Stimulated activated CD8-positive, alpha-beta memory T cell treated with anti-CD3 and anti-CD28 coated beads, Interleukin-7, amount 100 ng/mL, for 1 hour (primary cell): ENCODE measurements around the gene TFPI.

ENCODE experiments used
- DNase-seq, 2 donors: peaks; one replicate each; pipeline ENCODE4 v3.0.0-alpha.2; 2020; ENCODE audit warnings: low read depth in 2 of 2

Gene TFPI

DNA sequence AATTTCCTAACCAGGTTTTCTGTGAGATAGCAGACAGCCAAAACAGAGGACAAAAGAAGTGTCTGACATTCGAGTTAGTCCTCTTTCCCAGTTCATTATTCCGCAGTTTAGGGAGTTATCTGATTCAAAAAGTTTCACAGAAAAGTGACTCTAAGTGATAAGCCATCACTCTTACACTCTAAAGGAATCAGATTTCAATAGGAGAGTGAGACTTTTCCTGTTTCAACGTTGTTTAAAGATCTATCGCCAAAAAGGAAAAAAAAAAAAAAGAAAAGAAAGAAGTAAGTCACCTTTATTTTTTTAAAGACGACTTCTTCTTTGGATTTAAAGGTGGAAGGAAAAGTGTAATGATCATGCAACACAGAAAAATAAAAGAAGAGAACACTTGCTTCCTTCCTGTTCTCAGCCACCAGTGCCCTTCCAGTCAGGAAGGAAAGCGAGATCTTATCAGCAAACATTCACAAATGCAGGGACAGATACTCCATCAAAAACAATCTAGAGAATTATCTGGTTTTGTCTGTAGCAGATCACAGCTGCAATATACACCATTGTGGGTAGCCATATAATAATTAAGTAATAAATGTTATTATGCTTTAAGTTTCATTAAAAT, 49.8 kb downstream of the TFPI start:
- DNase-seq, result no peak

DNA sequence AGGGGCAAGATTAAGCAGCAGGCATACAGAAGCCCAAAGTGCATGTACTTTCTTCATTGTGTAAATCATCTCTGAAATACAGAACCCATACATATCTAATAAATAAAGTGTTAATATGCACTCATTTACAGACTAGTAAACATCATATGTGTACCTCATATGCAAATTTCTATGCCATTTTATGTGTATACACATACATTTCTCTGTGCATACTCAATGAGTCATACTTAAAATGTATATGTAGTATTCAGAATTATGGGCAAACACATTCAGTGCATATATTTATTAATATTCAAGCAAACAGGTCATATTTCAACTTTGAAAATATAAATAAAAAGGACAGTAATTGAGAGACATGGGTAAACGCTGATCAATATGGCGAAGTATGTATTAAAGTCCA, 50.5 kb downstream of the TFPI start:
- no peak for DNase-seq

DNA sequence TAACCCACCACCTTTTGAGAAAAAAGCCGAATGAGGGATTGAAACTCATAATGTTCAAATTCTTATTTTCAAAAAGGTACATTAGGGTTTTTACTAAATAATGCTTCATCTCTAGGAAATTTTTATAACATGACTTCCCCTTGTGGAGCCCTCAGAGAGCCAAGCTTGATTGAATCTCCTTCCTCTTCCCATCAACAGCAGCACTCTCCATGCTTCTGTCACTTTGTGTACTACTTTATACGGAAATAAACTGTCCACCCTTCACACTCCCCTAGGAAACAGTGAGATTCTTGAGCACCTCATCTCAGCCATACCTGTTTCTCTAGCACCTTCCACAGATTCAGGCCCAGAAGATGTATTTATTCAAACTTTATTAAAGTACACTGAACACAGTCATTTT, 51.8 kb downstream of the TFPI start:
- no peak for DNase-seq

DNA sequence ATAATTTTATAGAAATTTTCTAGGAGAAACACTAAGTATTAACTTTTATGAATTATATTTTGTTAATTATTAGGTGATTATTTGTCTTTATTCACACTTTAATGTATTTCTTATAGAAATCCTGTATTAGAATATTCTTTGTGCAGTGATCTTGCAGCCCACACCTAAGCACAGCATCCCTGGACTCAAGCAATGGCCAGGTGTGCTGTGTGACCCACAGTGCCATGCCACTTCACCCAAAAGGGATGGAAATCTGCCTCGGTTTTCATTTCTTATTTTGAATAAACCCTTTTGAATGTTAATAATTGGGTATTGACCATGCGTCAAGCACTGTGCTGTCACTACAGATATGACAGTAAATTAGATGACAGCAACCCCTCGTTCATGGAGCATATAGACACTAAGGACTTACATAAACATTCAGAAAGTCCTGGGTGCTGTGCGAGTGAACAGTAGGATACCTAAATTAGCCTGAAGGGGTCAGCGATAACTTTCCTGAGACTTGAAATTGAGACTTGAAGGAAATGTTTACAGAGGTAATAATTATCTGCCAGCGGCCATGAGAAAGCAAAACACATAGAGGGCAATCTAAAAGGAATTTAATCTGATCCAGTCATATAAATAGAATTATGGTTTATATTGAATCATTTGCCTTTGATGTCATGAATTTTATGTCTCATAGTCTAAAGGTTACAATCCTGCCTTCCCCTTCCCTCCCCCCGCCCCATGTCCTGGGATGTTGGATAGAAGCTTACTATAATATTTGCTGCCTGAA, 53.5 kb downstream of the TFPI start:
- DNase-seq, result no peak

DNA sequence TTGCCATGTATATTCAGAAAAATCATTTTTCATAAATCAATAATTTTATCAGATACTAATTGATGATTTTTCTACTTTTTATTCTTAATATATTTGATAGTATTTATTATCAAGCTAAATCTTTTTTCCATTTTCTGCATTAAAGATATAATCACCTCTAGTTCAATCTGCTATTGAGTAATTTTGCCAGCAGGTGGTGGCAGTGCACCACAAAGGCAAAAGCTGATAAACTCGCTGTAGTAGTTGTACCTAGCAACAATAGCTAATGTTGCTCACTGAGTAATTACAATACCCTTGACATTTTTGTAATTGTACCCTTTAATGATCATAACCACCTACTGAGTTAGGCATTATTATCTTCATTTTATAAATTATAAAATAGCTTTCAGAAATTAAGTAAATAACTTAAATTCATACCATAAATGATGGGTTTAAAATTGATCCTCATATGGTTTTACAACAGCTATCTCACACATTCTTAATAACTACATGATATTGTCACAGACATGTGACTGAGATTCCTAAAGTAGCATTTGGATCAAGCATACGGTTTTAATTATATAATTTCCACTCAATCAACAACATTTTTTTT, 54.2 kb downstream of the TFPI start:
- DNase-seq, result no peak

DNA sequence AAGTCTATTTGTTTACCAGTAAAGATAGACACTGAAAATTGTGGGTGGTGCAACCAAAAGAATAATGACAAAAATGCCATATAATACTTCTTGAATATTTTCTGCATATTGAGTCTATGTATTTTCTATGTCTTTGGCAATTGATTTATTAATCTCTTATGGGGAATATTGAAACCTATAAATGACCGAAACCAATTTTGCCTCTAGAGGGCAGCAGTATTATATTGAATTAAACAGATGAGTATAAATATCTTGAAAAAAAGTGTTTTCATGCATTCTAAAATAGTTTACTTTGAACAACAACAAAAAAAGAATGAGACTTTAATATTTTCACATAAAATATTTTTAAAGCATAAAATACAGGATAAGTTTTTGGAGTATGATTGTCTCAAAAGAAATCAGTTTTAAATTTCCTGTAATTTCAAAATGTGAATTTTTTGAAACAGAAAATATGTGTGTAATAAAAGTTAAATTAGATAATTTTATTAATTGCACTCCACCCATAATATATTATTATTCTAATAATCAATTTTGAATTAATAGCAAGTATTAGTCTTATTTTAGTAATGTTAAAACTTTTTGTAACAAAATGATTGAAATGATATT, 56.3 kb downstream of the TFPI start:
- no peak for DNase-seq

DNA sequence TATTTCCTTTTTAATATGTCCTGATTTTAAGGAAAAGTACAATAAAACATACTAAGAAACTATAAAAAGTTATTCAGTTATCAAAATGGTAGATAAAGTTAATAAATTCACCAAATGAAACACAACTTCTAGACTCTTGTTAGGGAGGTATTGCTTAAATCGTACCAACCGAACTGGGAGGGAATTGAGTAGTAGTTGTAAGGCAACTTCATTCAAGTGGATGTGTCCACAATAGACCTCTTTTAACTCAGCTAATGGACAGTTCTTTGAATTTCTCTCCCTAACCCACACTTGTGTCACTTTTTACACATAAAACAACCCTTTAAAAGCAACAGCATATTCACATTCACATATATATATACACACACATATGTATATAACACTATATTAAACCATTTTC, 57.1 kb downstream of the TFPI start:
- no peak for DNase-seq

DNA sequence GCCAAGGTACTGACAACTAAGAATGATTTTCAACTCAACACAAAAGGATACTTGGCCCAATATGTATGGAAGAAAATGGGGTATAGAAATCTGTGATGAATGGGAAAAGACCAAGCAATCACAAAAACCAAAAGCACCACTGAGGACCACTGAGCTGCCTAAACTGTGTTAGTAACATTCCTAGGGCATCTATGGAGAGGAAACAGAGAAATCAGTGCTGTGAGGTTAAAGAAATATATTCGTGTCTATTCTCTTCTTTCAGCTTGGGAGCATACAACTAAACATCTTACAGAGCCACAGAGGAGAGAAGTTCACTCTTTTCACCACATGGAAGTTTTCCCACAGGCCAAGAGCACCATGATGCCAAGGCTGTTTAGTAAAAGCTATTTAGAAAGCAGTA, 58.9 kb downstream of the TFPI start:
- DNase-seq, result no peak

DNA sequence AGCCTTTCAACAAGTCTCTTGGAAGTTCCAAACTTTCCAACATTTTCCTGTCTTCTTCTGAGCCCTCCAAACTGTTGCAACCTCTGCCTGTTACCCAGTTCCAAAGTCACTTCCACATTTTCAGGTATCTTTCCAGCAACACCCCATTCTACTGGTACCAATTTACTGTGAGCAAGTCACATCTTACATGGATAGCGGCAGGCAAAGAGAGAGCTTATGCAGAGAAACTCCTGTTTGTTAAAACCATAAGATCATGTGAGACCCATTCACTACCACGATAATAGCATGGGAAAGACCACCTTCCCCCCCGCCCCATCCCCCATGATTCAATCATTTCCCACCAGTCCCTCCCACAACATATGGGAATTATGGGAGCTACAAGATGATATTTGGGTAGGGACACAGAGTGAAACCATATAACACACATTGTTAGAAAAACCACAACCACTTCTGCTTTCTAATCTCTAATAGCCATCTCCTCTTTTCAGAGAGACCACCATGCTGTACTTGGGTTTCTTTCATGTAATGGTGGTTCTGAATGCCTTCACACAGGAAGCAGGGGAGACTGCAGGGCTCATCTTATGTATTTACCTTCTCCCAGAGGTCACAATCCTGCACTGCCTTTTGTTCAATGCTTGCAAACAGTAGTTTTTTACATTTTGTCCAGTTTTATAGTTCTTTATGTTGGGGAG, 60.2 kb downstream of the TFPI start:
- no peak for DNase-seq

DNA sequence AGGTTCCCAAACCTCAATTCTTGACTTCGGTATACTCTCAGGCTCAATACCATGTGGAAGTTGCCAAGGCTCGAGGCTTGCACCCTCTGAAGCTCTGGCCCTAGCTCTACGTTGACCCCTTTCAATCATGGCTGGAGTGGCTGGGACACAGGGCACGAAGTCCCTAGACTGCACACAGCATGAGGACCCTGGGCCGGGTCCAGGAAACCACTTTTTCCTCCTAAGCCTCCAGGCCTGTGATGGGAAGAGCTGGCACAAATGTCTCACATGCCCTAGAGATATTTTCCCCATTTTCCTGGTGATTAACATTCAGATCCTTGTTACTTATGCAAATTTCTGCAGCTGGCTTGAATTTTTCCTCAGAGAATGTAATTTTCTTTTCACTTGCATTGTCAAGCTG, 61.1 kb downstream of the TFPI start:
- no peak for DNase-seq

DNA sequence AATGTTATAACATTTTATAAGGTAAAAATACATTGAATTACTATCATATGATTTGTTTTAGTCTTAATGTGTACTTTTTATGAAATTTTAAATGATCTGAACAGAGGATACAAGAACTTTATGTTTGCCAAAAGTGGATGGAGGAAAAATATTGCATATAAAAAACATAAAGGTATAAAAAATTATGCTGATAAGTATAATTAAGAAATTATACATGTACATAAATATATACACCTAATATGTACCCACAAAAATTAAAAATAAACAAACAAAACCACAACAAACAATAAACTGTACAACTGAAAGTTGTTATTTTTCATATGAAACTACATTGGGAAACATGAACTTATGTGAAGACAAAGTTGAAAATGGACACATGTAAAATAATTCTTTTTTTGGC, 68.0 kb downstream of the TFPI start:
- DNase-seq, result no peak

DNA sequence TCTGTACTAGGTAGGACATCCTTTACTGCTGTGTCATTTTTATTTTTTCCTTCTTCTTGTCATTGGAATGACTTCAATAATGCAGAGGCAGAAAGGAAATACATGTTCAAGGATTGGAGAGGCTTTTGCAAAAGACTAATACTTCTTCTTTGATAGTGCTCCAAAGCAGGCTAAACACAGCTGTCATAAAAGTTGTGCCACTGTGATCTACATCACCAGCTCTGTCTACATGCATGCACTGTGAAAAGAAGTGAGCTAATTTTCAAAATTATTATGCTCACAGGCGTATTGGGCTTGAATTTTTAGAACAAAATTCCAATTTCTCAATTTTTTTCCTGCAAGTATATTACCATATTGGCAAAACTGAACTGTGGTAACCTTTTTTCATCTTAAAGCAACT, 68.7 kb downstream of the TFPI start:
- DNase-seq, result no peak

DNA sequence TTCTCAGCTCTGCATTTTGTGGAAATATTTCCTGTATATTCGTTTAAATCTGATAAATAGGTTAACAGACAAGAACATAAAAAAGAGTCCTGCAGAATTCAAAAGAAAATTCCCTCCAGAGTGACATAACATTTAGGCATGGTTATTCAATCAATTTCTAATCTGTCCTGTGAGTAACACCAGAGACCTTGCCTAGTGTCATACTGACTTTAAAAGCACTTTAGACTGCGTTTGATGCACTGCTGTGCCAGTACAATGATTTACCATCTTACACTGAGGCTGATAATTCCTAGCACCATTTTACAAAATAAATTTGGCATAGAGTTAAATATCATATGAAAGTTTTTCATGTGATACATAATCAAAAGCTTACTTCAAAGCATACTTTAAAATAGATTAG, 70.7 kb downstream of the TFPI start:
- DNase-seq, result no peak

DNA sequence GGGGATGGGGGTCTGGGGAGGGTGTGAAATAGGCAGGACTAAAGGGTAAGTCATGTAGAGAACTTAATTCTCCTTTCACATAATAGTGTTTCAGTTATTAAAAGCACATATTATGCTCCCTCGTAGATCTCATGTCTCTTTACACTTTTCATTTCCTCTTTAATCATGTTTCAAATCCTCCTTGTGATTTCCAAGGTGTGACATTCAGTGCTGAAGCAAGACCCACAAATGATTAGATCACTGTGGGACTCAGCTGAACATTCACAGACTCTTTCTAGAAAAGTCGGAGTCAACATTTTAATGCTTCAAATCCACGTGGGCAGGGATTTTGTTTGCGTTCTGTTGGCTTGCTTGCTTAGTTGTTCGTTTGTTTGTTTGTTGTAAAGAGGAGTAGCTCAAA, 71.4 kb downstream of the TFPI start:
- no peak for DNase-seq

DNA sequence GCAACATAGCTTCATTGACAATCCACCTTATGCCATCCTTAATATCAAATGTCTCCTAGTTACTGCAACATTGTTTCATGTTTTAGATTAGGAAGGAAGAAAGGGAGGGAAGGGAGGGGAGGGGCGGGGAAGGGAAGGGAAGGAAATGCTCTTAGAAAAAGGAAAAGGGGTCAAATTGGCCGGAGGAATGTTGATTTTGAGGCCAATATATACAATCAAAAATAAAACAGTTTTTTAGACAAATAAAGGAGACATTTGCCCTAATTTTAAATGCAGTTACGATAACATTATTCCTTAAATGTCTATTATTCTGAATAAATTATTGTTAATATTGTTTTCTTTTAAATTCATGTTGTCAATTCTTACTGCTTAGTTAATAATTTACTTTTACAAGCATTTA, 72.7 kb downstream of the TFPI start:
- no peak for DNase-seq

DNA sequence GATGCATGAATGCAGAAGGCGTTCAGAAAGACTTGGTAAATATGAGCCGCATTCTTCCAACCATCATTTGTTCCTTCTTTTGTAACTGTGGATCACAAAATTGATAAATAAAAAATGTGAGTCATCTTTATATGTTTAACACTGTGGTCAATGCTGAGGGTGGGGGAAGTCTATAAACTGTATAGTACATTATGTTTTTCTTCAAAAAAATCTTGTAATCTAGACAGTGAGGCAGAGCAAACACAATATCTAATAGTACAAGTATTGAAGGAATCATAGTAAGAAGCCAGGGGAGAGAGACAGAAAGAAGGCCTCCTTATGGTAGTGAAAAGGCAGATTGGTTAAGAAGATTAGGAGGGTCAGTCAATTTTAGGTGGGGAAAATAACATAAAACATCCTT, 75.5 kb downstream of the TFPI start:
- no peak for DNase-seq

DNA sequence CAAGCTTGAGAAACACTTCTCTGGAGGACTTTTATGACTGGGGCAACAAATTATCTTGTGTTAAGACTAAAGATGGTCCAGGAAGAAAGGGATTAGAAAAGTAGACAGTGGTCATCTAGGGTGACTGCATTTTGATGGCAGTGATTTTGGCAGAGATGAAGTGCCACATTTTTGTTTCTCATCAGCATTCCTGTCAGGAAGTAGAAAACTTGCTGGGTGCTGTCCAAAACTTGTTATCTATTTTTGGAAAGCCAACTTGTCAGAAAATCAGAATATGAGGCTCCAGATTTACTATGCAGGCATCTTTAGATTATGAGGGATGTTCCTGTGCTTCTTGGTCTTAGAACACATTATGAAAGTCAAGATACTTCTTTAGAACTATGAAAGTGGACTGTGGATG, 77.2 kb downstream of the TFPI start:
- DNase-seq, result no peak

DNA sequence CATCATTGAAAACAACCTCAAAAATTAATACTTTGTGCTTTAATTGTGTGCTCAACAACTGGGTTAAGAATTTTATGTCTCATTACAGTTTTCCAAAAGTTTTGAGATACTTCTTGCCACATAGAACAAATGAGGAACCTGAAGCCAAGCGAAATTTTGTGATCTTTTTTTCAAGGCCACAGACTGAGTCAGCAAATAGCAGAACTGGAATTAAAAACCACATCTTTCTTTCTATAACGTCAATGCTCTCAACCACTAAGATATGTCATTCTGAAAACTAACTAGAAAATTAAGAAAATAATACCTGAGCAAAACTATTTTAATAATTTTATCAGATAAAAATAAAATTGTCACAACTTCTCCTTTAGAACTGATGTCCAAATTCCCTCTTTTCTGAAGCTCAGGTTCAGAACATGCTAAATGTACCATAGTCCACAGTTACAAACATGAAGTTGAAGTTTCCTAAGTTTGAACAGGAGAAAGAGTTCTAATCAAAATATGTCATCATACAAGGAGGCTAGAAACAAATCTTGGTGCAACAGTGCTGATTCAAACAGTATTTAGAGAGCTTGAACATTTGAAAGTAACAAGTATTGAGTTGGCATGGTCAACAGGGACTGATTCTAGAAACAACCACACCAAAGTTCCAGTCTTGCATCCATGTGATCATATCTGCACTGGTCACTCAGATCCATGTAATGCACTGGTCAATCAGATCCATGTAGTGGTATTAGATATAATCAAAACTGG, 78.6 kb downstream of the TFPI start:
- DNase-seq, result no peak

DNA sequence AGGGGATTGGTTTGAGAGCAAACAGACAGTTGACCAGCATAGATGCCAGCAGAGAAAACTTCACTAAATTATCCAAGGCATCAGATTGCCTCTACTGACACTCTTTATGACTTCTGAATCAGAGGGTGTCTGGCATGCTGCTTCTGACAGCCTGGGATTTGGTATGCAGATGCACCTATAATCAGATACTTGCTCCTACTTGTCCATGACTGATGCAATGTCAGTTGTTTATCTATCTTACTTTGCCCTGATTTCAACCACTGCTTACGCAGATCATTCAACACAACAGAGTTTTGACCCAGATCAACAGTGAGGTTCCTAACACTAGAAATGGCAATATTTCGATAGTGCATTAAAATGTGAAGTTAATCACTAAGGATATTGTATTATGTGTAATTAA, 83.5 kb downstream of the TFPI start:
- DNase-seq, result no peak

DNA sequence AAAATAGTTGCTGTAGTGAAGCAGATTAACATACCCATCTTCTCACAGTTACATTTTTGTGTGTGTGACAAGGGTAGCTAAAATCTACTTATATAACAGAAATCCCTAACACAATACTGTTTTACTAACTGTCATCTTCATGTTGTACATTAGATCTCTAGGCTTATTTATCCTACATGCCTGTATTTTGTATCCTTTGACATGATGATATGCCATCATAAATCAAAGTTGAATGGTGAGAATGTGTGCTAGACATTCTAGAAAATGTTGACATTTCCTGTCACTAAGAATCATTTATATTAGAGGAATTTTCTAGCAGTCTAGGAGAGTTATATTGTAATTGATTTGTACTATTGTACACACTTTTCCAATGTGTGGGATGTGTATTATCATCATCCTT, 84.7 kb downstream of the TFPI start:
- no peak for DNase-seq

DNA sequence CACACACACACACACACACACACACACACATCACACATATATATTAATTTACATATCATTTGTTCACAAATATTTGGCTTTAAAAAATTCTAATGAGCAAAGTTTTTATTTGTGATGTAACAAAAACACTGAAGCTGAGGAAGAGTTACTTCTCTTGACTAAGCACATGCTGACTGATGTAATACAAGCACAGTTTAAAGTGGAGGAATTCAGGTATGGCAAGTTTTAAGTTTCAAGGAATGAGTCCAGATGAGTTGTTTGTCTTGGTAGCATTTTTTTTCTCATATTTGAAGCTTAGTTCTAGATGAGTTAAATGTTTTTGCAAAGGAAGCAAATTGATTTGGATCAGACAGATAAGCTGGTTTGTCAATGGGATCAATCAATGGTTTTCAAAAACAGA, 86.0 kb downstream of the TFPI start:
- DNase-seq, result no peak
